HEK293 (cell line): ENCODE results near the gene PHF12.

Experiments
- GLI2 ChIP-seq: fragments of 450-650 bp; formaldehyde crosslinking; IDR thresholded peaks from 2 replicates; pipeline ENCODE4; 2017; ENCODE audit warnings: missing biosample characterization, missing genetic modification characterization, low read depth, borderline replicate concordance
- SALL2 ChIP-seq: fragments of 450-650 bp; formaldehyde crosslinking; IDR thresholded peaks from 2 replicates; pipeline ENCODE4 v1.5.0; 2017; ENCODE audit warnings: missing biosample characterization, mild to moderate bottlenecking, missing genetic modification characterization, borderline replicate concordance
- TCF7L2 ChIP-seq: IDR thresholded peaks from 2 replicates; pipeline ENCODE4 v1.6.1; 2011; ENCODE audit warnings: low read depth, mild to moderate bottlenecking, inconsistent platforms, low read length, moderate library complexity, borderline replicate concordance
- ZFP41 ChIP-seq: fragments of 450-650 bp; formaldehyde crosslinking; IDR thresholded peaks from 2 replicates; pipeline ENCODE4 v1.5.1; 2016; ENCODE audit warnings: missing biosample characterization, missing genetic modification characterization, borderline replicate concordance
- ZNF169 ChIP-seq: fragments of 450-650 bp; formaldehyde crosslinking; IDR thresholded peaks from 2 replicates; pipeline ENCODE4 v1.5.1; 2016; ENCODE audit warnings: missing biosample characterization, missing genetic modification characterization
- ZNF26 ChIP-seq: fragments of 450-650 bp; formaldehyde crosslinking; IDR thresholded peaks from 2 replicates; pipeline ENCODE4 v1.5.1; 2016; ENCODE audit warnings: missing biosample characterization, missing genetic modification characterization
- ZNF311 ChIP-seq: fragments of 450-650 bp; formaldehyde crosslinking; IDR thresholded peaks from 2 replicates; pipeline ENCODE4 v1.5.1; 2017; ENCODE audit warnings: missing biosample characterization, missing genetic modification characterization, borderline replicate concordance
- ZNF629 ChIP-seq: fragments of 450-650 bp; formaldehyde crosslinking; IDR thresholded peaks from 2 replicates; pipeline ENCODE4 v1.5.1; 2017; ENCODE audit warnings: missing biosample characterization, missing genetic modification characterization
- TF ChIP-seq, protein P1 (sequence below): fragments of 450-650 bp; formaldehyde crosslinking; IDR thresholded peaks from 2 replicates; pipeline ENCODE4 v1.5.1; 2016; ENCODE audit warnings: missing biosample characterization, missing genetic modification characterization
- TF ChIP-seq, protein P2 (sequence below): fragments of 450-650 bp; formaldehyde crosslinking; IDR thresholded peaks from 2 replicates; pipeline ENCODE4 v1.5.1; 2017; ENCODE audit warnings: missing biosample characterization, missing genetic modification characterization
- TF ChIP-seq, protein P3 (sequence below): fragments of 450-650 bp; formaldehyde crosslinking; IDR thresholded peaks from 2 replicates; pipeline ENCODE4 v1.5.1; 2016; ENCODE audit warnings: missing biosample characterization, missing genetic modification characterization
- TF ChIP-seq, protein P4 (sequence below): fragments of 450-650 bp; IDR thresholded peaks from 2 replicates; pipeline ENCODE4 v1.5.1; 2018; ENCODE audit warnings: missing biosample characterization, mild to moderate bottlenecking, missing genetic modification characterization

GRCh38 chr17:28879886-28880571, 71.3 kb downstream of the PHF12 start:
- TF ChIP-seq TCF7L2 (no peak), GLI2 (tag by site-specific recombination) (no peak), ZFP41 (tag by site-specific recombination) (no peak), SALL2 (no peak), ZNF629 (tag by site-specific recombination) (no peak), ZNF169 (tag by site-specific recombination) (no peak), ZNF26 (tag by site-specific recombination) (no peak), ZNF311 (tag by site-specific recombination) (no peak)
- TF ChIP-seq, protein P1, sequence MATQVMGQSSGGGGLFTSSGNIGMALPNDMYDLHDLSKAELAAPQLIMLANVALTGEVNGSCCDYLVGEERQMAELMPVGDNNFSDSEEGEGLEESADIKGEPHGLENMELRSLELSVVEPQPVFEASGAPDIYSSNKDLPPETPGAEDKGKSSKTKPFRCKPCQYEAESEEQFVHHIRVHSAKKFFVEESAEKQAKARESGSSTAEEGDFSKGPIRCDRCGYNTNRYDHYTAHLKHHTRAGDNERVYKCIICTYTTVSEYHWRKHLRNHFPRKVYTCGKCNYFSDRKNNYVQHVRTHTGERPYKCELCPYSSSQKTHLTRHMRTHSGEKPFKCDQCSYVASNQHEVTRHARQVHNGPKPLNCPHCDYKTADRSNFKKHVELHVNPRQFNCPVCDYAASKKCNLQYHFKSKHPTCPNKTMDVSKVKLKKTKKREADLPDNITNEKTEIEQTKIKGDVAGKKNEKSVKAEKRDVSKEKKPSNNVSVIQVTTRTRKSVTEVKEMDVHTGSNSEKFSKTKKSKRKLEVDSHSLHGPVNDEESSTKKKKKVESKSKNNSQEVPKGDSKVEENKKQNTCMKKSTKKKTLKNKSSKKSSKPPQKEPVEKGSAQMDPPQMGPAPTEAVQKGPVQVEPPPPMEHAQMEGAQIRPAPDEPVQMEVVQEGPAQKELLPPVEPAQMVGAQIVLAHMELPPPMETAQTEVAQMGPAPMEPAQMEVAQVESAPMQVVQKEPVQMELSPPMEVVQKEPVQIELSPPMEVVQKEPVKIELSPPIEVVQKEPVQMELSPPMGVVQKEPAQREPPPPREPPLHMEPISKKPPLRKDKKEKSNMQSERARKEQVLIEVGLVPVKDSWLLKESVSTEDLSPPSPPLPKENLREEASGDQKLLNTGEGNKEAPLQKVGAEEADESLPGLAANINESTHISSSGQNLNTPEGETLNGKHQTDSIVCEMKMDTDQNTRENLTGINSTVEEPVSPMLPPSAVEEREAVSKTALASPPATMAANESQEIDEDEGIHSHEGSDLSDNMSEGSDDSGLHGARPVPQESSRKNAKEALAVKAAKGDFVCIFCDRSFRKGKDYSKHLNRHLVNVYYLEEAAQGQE (tag by site-specific recombination), result no peak
- TF ChIP-seq, protein P2, sequence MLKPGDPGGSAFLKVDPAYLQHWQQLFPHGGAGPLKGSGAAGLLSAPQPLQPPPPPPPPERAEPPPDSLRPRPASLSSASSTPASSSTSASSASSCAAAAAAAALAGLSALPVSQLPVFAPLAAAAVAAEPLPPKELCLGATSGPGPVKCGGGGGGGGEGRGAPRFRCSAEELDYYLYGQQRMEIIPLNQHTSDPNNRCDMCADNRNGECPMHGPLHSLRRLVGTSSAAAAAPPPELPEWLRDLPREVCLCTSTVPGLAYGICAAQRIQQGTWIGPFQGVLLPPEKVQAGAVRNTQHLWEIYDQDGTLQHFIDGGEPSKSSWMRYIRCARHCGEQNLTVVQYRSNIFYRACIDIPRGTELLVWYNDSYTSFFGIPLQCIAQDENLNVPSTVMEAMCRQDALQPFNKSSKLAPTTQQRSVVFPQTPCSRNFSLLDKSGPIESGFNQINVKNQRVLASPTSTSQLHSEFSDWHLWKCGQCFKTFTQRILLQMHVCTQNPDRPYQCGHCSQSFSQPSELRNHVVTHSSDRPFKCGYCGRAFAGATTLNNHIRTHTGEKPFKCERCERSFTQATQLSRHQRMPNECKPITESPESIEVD (tag by site-specific recombination), result no peak
- TF ChIP-seq, protein P3, sequence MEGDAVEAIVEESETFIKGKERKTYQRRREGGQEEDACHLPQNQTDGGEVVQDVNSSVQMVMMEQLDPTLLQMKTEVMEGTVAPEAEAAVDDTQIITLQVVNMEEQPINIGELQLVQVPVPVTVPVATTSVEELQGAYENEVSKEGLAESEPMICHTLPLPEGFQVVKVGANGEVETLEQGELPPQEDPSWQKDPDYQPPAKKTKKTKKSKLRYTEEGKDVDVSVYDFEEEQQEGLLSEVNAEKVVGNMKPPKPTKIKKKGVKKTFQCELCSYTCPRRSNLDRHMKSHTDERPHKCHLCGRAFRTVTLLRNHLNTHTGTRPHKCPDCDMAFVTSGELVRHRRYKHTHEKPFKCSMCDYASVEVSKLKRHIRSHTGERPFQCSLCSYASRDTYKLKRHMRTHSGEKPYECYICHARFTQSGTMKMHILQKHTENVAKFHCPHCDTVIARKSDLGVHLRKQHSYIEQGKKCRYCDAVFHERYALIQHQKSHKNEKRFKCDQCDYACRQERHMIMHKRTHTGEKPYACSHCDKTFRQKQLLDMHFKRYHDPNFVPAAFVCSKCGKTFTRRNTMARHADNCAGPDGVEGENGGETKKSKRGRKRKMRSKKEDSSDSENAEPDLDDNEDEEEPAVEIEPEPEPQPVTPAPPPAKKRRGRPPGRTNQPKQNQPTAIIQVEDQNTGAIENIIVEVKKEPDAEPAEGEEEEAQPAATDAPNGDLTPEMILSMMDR, result no peak
- TF ChIP-seq, protein P4, sequence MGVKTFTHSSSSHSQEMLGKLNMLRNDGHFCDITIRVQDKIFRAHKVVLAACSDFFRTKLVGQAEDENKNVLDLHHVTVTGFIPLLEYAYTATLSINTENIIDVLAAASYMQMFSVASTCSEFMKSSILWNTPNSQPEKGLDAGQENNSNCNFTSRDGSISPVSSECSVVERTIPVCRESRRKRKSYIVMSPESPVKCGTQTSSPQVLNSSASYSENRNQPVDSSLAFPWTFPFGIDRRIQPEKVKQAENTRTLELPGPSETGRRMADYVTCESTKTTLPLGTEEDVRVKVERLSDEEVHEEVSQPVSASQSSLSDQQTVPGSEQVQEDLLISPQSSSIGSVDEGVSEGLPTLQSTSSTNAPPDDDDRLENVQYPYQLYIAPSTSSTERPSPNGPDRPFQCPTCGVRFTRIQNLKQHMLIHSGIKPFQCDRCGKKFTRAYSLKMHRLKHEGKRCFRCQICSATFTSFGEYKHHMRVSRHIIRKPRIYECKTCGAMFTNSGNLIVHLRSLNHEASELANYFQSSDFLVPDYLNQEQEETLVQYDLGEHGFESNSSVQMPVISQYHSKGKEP (tag by site-specific recombination), result no peak
